Subcutaneous abdominal adipose tissue (tissue), 5 donors: ENCODE measurements around the gene RCN1.

Experiments used
- H3K27ac ChIP-seq: one replicate; pipeline ENCODE4 v1.7.0; 2013; ENCODE audit warnings: low read depth, mild to moderate bottlenecking, inconsistent platforms, low read length, moderate library complexity
- H3K27me3 ChIP-seq, 5 donors: one replicate each; pipeline ENCODE4 v1.7.0; 2013; ENCODE audit warnings: low read length in 5 of 5, inconsistent platforms in 1 of 5; ENCODE audit not compliant: control insufficient read depth in 5 of 5, insufficient read depth in 4 of 5
- H3K36me3 ChIP-seq, 5 donors: one replicate each; pipeline ENCODE4 v1.7.0; 2013; ENCODE audit warnings: low read length in 5 of 5; ENCODE audit not compliant: control insufficient read depth in 5 of 5, insufficient read depth in 5 of 5
- H3K4me1 ChIP-seq, 5 donors: one replicate each; pipeline ENCODE4 v1.7.0; 2013; ENCODE audit warnings: low read length in 5 of 5, mild to moderate bottlenecking in 3 of 5, moderate library complexity in 1 of 5; ENCODE audit not compliant: control insufficient read depth in 5 of 5, insufficient read depth in 5 of 5
- H3K4me3 ChIP-seq, 5 donors: one replicate each; pipeline ENCODE4 v1.7.0; 2013; ENCODE audit warnings: low read length in 5 of 5, low read depth in 1 of 5
- H3K9ac ChIP-seq, 5 donors: one replicate each; pipeline ENCODE4 v1.7.0; 2013; ENCODE audit warnings: low read length in 5 of 5, mild to moderate bottlenecking in 4 of 5, moderate library complexity in 3 of 5
- H3K9me3 ChIP-seq, 5 donors: one replicate each; pipeline ENCODE4 v1.7.0; 2013; ENCODE audit warnings: low read length in 5 of 5; ENCODE audit not compliant: control insufficient read depth in 5 of 5
- donor health status: healthy.
- donor health status: healthy.
- donor health status: healthy.
- donor health status: healthy.
- donor health status: healthy.

The RCN1 gene

DNA sequence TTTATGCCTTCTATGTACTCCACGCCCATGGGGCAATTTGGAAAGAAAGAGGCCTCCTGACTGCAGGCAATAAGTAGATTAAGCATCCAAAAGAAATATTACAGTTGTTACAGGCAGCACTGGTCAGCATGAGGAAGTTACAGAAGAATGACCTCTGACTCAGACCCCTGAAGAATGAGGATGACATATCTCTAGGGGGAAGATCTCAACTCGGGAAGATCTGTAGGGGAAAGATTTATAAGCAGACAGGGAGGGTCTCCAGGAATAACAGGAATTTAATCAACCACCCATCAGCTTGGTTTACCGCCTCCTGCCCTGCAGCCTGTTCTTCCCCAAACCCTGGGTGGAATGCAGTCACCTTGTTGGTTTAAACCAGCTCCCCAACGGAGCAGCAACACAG, 58.0 kb downstream of the RCN1 start:
- H3K4me3 ChIP-seq, result no peak overlapping the region
- H3K27me3 ChIP-seq, result no peaks in the 10 kb centered on the region
- no peak overlapping the region for H3K9ac ChIP-seq
- H3K27ac ChIP-seq, result no peak overlapping the region
- no peaks in the 10 kb centered on the region for H3K9me3 ChIP-seq
- no peaks in the 10 kb centered on the region for H3K36me3 ChIP-seq
- H3K4me1 ChIP-seq, result peaks cover 0 to 16% (median 8%) of the 10 kb centered on the region in 5 donors

DNA sequence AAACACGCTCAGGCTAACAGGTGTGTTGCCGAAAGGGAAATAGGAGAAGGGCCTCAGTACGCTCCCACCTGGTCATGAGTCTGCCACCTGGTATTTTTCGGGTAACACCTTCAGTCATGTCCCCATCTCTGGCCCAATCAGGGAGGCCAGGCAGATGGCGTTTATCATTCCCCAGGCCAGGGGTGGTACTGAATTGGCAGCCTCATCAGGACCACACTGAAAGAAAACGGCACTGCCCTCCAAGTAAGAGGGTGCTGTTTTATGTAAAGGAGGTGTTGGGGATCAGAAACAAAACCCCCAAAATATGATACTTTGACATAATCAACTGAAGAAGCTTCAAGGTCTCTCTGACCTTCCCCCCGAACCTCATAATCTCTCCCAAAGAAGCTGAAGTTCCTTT, 58.9 kb downstream of the RCN1 start:
- H3K27me3 ChIP-seq, result no peaks in the 10 kb centered on the region
- H3K9ac ChIP-seq, result no peak overlapping the region
- H3K4me1 ChIP-seq, result peaks cover 0 to 16% (median 8%) of the 10 kb centered on the region in 5 donors
- H3K4me3 ChIP-seq, result no peak overlapping the region
- no peak overlapping the region for H3K27ac ChIP-seq
- H3K36me3 ChIP-seq, result no peaks in the 10 kb centered on the region
- no peaks in the 10 kb centered on the region for H3K9me3 ChIP-seq

DNA sequence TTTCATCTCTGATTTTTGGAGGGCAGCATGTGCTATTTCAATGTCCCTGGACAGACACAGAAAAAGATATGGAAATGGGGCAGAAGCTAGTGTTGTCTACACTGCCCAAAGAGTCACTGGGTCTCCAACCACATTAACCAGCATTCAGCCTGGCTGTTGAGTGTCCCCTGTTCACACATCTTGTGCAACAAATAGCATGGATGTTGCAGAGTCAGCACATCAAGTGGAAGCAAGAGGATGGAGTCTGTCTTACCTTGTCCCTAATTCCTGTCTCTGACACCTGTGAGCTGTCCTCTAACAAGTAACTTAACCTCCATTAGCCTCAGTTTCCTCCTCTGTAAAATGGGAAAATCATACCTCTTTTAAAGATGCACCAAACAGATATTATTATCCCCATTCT, 60.2 kb downstream of the RCN1 start:
- H3K27me3 ChIP-seq, result peaks cover 0 to 4% (median 0%) of the 10 kb centered on the region in 5 donors
- no peak overlapping the region for H3K27ac ChIP-seq
- H3K4me1 ChIP-seq, result peaks cover 0 to 16% (median 8%) of the 10 kb centered on the region in 5 donors
- no peaks in the 10 kb centered on the region for H3K9me3 ChIP-seq
- H3K4me3 ChIP-seq, result no peak overlapping the region
- no peaks in the 10 kb centered on the region for H3K36me3 ChIP-seq
- H3K9ac ChIP-seq, result no peak overlapping the region

DNA sequence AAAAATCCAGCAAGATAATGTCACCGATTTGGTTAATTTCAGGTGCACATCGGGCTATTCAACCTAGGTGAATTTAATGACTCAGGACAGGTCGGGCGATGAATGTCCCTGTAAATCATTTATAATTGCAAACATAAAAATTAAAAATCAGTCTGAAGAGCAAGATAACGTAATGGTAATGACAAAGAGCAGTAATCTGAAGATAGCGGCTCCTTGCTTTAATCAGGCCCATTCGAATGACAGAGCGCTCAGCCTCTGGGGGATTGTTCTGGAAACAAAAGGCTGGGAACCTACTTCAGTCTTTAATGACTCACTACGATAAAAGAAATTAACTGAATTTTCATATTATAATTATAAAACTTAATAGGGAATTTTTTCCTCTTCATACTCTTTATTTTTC, 61.3 kb downstream of the RCN1 start:
- Histone ChIP-seq H3K27ac (no peak overlapping the region), H3K36me3 (no peaks in the 10 kb centered on the region), H3K9me3 (no peaks in the 10 kb centered on the region), H3K4me3 (no peak overlapping the region), H3K4me1 (peaks cover 0 to 16% (median 8%) of the 10 kb centered on the region in 5 donors), H3K27me3 (peaks cover 0 to 4% (median 0%) of the 10 kb centered on the region in 5 donors), H3K9ac (no peak overlapping the region)

DNA sequence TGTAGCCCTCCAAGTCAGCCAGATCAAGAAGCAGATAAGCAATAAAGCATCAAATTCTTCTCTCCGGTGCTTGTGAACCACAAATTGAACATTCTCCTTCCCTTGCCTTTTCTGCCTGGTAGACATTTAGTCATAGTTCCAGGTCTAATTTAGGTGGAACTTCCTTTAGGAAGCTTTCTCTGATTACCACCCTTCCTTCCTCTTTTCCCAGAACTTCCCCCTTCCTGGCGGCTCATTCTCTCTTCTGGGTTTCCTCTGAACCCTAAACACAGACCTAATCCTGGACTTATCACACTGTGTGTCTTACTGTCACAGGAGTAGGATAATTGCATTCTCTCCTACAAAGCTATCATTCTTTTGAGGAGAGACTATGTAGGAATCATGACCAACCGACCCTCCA, 61.9 kb downstream of the RCN1 start:
- H3K9ac ChIP-seq, result no peak overlapping the region
- H3K9me3 ChIP-seq, result no peaks in the 10 kb centered on the region
- H3K27ac ChIP-seq, result no peak overlapping the region
- no peaks in the 10 kb centered on the region for H3K36me3 ChIP-seq
- peaks cover 0 to 4% (median 0%) of the 10 kb centered on the region in 5 donors for H3K27me3 ChIP-seq
- H3K4me1 ChIP-seq, result peaks cover 0 to 16% (median 8%) of the 10 kb centered on the region in 5 donors
- H3K4me3 ChIP-seq, result no peak overlapping the region

DNA sequence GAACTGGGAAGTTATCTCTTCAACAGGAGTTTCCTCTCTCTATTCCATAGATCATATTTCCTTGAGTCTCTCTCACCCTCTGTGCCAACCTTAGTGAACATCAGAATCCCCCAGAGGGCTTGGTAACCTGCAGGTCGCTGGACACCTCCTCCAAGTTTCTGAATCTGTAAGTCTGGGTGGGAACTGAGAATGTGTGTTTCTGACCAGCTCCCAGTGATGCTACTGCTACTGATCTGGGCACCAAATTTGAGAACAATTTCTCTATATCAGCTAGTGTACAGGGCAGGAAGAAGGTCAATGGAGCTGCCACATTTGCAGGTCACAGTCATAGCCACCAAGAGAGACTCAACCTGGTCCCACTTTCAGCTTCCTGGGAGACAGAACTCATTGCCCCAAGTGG, 62.9 kb downstream of the RCN1 start:
- Histone ChIP-seq H3K27ac (no peak overlapping the region), H3K4me3 (no peak overlapping the region), H3K9ac (no peak overlapping the region), H3K36me3 (no peaks in the 10 kb centered on the region), H3K27me3 (peaks cover 0 to 4% (median 0%) of the 10 kb centered on the region in 5 donors), H3K4me1 (peaks cover 0 to 16% (median 8%) of the 10 kb centered on the region in 5 donors), H3K9me3 (no peaks in the 10 kb centered on the region)

DNA sequence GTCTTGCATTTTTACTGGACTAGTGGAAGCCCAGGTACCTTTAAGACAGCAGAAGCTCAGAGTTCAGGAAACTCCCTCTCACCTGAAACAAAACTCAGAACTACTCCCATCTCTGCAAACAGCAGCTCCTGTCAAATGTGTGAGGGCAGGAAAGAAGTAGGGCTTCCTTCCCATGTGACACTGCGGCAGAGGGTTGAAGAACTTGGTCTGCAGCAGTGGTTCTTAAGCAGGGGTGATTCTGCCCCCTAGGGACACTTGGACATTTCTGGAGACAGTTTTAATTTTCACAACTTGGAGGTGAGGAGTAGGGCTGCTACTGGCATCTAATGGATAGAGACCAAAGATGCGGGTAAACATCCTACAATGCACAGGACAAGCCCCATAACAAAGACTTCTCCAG, 63.4 kb downstream of the RCN1 start:
- Histone ChIP-seq H3K9ac (no peak overlapping the region), H3K27ac (no peak overlapping the region), H3K36me3 (no peaks in the 10 kb centered on the region), H3K27me3 (peaks cover 0 to 4% (median 0%) of the 10 kb centered on the region in 5 donors), H3K4me1 (peaks cover 0 to 16% (median 8%) of the 10 kb centered on the region in 5 donors), H3K9me3 (no peaks in the 10 kb centered on the region), H3K4me3 (no peak overlapping the region)
